ENCODE data around the gene ACSL5. TPM values are rescaled to one million over a fixed set of nuclear protein-coding genes. Genes with fewer than 3 reads are reported as not detected.

ACSL5 gene
- total and polyA plus RNA-seq, 4 donors = 3.7 to 7.1 (median 5.3) TPM

DNA sequence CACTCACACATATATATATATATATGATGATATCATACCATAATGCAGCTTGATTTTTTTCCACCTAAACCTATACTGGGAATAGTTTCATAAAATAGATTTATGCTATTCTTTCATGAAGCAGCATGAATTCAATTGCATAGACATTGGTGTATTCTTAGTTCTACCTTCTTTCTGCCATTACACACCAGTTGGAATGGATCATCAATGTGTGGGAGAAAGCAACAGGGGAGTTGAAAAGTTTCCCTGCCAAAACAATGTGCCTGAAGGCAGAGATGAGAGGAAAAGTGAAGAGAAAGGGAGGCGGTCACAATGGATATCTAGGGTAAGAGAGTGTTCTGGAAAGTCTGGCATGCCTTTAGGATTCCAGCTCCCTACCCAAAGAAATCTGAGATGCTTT, 25.2 kb upstream of the ACSL5 start:
- Histone ChIP-seq H3K36me3 (ENCODE audit: control insufficient read depth, insufficient read depth, low read length) (no peaks in the 10 kb centered on the region), H3K27ac (ENCODE audit: low read depth, low read length) (no peak overlapping the region), H3K9me3 (ENCODE audit: control insufficient read depth, insufficient read depth, low read length) (no peaks in the 10 kb centered on the region), H3K4me3 (ENCODE audit: low read depth, low read length) (no peak overlapping the region), H3K4me1 (ENCODE audit: control insufficient read depth, insufficient read depth, low read length) (no peaks in the 10 kb centered on the region), H3K27me3 (ENCODE audit: control insufficient read depth, insufficient read depth, low read length) (no peaks in the 10 kb centered on the region)
- WGBS (ENCODE audit: insufficient coverage) = no CpG with 5 or more reads among the region's 1 CpG
- peak in 1 of 6 donors; percentile 17 for DNase-seq (ENCODE audit: low read depth in 4 of 6, low spot score in 6 of 6)

- H3K4me3 ChIP-seq (ENCODE audit: low read depth, low read length) = no peak overlapping the region
- H3K27ac ChIP-seq (ENCODE audit: low read depth, low read length) = no peak overlapping the region
- H3K27me3 ChIP-seq (ENCODE audit: control insufficient read depth, insufficient read depth, low read length) = no peaks in the 10 kb centered on the region
- H3K36me3 ChIP-seq (ENCODE audit: control insufficient read depth, insufficient read depth, low read length) = no peaks in the 10 kb centered on the region
- H3K4me1 ChIP-seq (ENCODE audit: control insufficient read depth, insufficient read depth, low read length) = no peaks in the 10 kb centered on the region
- DNase-seq (ENCODE audit: low read depth in 4 of 6, low spot score in 6 of 6) = no peak
- no peaks in the 10 kb centered on the region for H3K9me3 ChIP-seq (ENCODE audit: control insufficient read depth, insufficient read depth, low read length)
- WGBS (ENCODE audit: insufficient coverage) = 95% methylated on average over 45 of the region's 46 CpGs
Observed at GRCh38 chr10:112349521-112350085, 24.3 kb upstream of the ACSL5 start.

DNA sequence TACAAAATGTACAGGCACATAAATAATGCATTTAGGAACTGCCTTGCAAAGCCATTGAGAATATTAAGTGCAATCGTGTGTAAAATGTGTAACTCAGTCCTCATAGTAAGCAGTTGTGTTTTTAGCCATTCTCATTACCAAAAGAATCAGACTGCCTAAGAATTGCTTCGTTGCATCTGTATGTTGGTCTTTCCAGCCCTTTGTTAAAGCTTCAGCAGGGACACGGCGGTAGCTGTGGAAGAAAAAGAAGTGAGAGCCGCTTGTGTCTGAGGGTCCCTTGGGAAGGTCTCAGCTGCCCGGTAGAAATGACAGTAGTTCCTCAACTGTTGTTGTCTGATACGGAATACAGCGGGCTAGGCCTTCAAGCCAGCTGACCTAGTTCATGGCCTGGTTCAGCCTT, 22.8 kb upstream of the ACSL5 start:
- 77% methylated on average over 7 of the region's 8 CpGs for WGBS (ENCODE audit: insufficient coverage)
- DNase-seq (ENCODE audit: low read depth in 4 of 6, low spot score in 6 of 6) = peak in 1 of 6 donors; percentile 15

GRCh38 chr10:112352044-112352443, 21.9 kb upstream of the ACSL5 start:
- Histone ChIP-seq H3K27ac (ENCODE audit: low read depth, low read length) (no peak overlapping the region), H3K9me3 (ENCODE audit: control insufficient read depth, insufficient read depth, low read length) (no peaks in the 10 kb centered on the region), H3K27me3 (ENCODE audit: control insufficient read depth, insufficient read depth, low read length) (no peaks in the 10 kb centered on the region), H3K4me1 (ENCODE audit: control insufficient read depth, insufficient read depth, low read length) (no peaks in the 10 kb centered on the region), H3K4me3 (ENCODE audit: low read depth, low read length) (no peak overlapping the region), H3K36me3 (ENCODE audit: control insufficient read depth, insufficient read depth, low read length) (no peaks in the 10 kb centered on the region)
- WGBS (ENCODE audit: insufficient coverage) = no CpG with 5 or more reads among the region's 3 CpGs
- no peak for DNase-seq (ENCODE audit: low read depth in 4 of 6, low spot score in 6 of 6)

More for the DNA sequence above, 22.8 kb upstream of the ACSL5 start:
- Histone ChIP-seq H3K4me1 (ENCODE audit: control insufficient read depth, insufficient read depth, low read length) (no peaks in the 10 kb centered on the region), H3K36me3 (ENCODE audit: control insufficient read depth, insufficient read depth, low read length) (no peaks in the 10 kb centered on the region), H3K9me3 (ENCODE audit: control insufficient read depth, insufficient read depth, low read length) (no peaks in the 10 kb centered on the region), H3K4me3 (ENCODE audit: low read depth, low read length) (no peak overlapping the region), H3K27me3 (ENCODE audit: control insufficient read depth, insufficient read depth, low read length) (no peaks in the 10 kb centered on the region), H3K27ac (ENCODE audit: low read depth, low read length) (no peak overlapping the region)

GRCh38 chr10:112353046-112353445, 20.9 kb upstream of the ACSL5 start:
- Histone ChIP-seq H3K27me3 (ENCODE audit: control insufficient read depth, insufficient read depth, low read length) (no peaks in the 10 kb centered on the region), H3K9me3 (ENCODE audit: control insufficient read depth, insufficient read depth, low read length) (no peaks in the 10 kb centered on the region), H3K36me3 (ENCODE audit: control insufficient read depth, insufficient read depth, low read length) (no peaks in the 10 kb centered on the region), H3K4me1 (ENCODE audit: control insufficient read depth, insufficient read depth, low read length) (no peaks in the 10 kb centered on the region), H3K27ac (ENCODE audit: low read depth, low read length) (no peak overlapping the region), H3K4me3 (ENCODE audit: low read depth, low read length) (no peak overlapping the region)
- DNase-seq (ENCODE audit: low read depth in 4 of 6, low spot score in 6 of 6) = no peak

DNA sequence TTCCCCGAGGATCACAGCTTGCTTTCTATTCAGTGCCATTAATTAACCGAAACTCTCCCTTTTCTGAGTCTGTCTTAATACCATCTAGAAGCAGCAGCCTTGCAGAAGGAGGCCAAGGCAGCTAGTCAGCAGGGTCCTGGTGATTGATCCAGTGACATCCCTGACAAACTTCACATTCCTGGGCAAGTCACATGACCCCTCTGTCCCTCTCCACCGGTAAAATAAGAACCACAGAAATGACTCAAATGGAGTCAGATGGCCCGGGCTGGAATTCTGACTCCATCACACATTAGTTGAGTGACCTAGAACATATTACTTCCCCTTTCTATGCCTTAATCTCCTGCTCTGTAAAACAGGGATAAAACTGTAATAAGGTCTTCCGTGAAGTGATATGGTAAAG, 17.2 kb upstream of the ACSL5 start:
- no peaks in the 10 kb centered on the region for H3K9me3 ChIP-seq (ENCODE audit: control insufficient read depth, insufficient read depth, low read length)
- no peaks in the 10 kb centered on the region for H3K27me3 ChIP-seq (ENCODE audit: control insufficient read depth, insufficient read depth, low read length)
- no peaks in the 10 kb centered on the region for H3K4me1 ChIP-seq (ENCODE audit: control insufficient read depth, insufficient read depth, low read length)
- no peaks in the 10 kb centered on the region for H3K36me3 ChIP-seq (ENCODE audit: control insufficient read depth, insufficient read depth, low read length)
- WGBS (ENCODE audit: insufficient coverage) = no CpG with 5 or more reads among the region's 5 CpGs
- no peak overlapping the region for H3K4me3 ChIP-seq (ENCODE audit: low read depth, low read length)
- H3K27ac ChIP-seq (ENCODE audit: low read depth, low read length) = no peak overlapping the region
- DNase-seq (ENCODE audit: low read depth in 4 of 6, low spot score in 6 of 6) = no peak

GRCh38 chr10:112359606-112360307, 14.2 kb upstream of the ACSL5 start:
- no peaks in the 10 kb centered on the region for H3K9me3 ChIP-seq (ENCODE audit: control insufficient read depth, insufficient read depth, low read length)
- no peak overlapping the region for H3K27ac ChIP-seq (ENCODE audit: low read depth, low read length)
- no peaks in the 10 kb centered on the region for H3K27me3 ChIP-seq (ENCODE audit: control insufficient read depth, insufficient read depth, low read length)
- DNase-seq (ENCODE audit: low read depth in 4 of 6, low spot score in 6 of 6) = no peak
- H3K4me3 ChIP-seq (ENCODE audit: low read depth, low read length) = no peak overlapping the region
- H3K36me3 ChIP-seq (ENCODE audit: control insufficient read depth, insufficient read depth, low read length) = no peaks in the 10 kb centered on the region
- no peaks in the 10 kb centered on the region for H3K4me1 ChIP-seq (ENCODE audit: control insufficient read depth, insufficient read depth, low read length)
- 81% methylated on average over 4 of the region's 8 CpGs for WGBS (ENCODE audit: insufficient coverage)

- no peak overlapping the region for H3K4me3 ChIP-seq (ENCODE audit: low read depth, low read length)
- no peaks in the 10 kb centered on the region for H3K4me1 ChIP-seq (ENCODE audit: control insufficient read depth, insufficient read depth, low read length)
- H3K9me3 ChIP-seq (ENCODE audit: control insufficient read depth, insufficient read depth, low read length) = no peaks in the 10 kb centered on the region
- WGBS (ENCODE audit: insufficient coverage) = 70% methylated on average over 12 of the region's 13 CpGs
- H3K36me3 ChIP-seq (ENCODE audit: control insufficient read depth, insufficient read depth, low read length) = no peaks in the 10 kb centered on the region
- DNase-seq (ENCODE audit: low read depth in 4 of 6, low spot score in 6 of 6) = peak in 1 of 6 donors; percentile 51
- H3K27ac ChIP-seq (ENCODE audit: low read depth, low read length) = peak overlapping the region; percentile 36
- no peaks in the 10 kb centered on the region for H3K27me3 ChIP-seq (ENCODE audit: control insufficient read depth, insufficient read depth, low read length)
Observed at GRCh38 chr10:112360308-112361270, 13.3 kb upstream of the ACSL5 start.

- H3K9me3 ChIP-seq (ENCODE audit: control insufficient read depth, insufficient read depth, low read length) = no peaks in the 10 kb centered on the region
- no peak overlapping the region for H3K4me3 ChIP-seq (ENCODE audit: low read depth, low read length)
- H3K4me1 ChIP-seq (ENCODE audit: control insufficient read depth, insufficient read depth, low read length) = no peaks in the 10 kb centered on the region
- H3K27me3 ChIP-seq (ENCODE audit: control insufficient read depth, insufficient read depth, low read length) = no peaks in the 10 kb centered on the region
- peak in 1 of 6 donors; percentile 39 for DNase-seq (ENCODE audit: low read depth in 4 of 6, low spot score in 6 of 6)
- H3K27ac ChIP-seq (ENCODE audit: low read depth, low read length) = no peak overlapping the region
- 67% methylated on average over 2 of the region's 6 CpGs for WGBS (ENCODE audit: insufficient coverage)
- H3K36me3 ChIP-seq (ENCODE audit: control insufficient read depth, insufficient read depth, low read length) = no peaks in the 10 kb centered on the region
Observed at GRCh38 chr10:112361951-112362751, 11.8 kb upstream of the ACSL5 start.

Measured in spinal cord (tissue), 10 donors.